H1 (cell line): ENCODE data around the gene LRP1. TPM values are rescaled to one million over a fixed set of nuclear protein-coding genes. Genes with fewer than 3 reads are reported as not detected.

Source experiments
- CTCF ChIA-PET: fragments of 300-600 bp; sonication (Branson Sonifier 250); formaldehyde crosslinking; loops from one replicate; lab custom pipeline; 2021; ENCODE audit not compliant: partially characterized antibody; lab: Charles Lee
- POLR2A ChIA-PET: fragments of 300-600 bp; sonication (Branson Sonifier 250); formaldehyde crosslinking; loops from one replicate; lab custom pipeline; 2021; ENCODE audit warnings: inconsistent platforms; ENCODE audit not compliant: partially characterized antibody; lab: Charles Lee
- DNase-seq, 2 experiments: peaks; one replicate each; pipeline versions ENCODE4 v3.0.0 to v3.0.0-alpha.2; 2010 to 2022; ENCODE audit warnings: low spot score in 2 of 2, low read depth in 1 of 2, mixed read lengths in 1 of 2
- FAIRE-seq: peaks from 2 replicates; lab custom pipeline; 2011; peaks lifted over from hg19 to GRCh38; lab: Jason Lieb, UNC
- H2AFZ ChIP-seq: 2 replicates; pipeline ENCODE4 v1.8.1; 2012; ENCODE audit warnings: low read length, inconsistent platforms
- H2AK5ac ChIP-seq: 2 replicates; pipeline ENCODE4 v1.6.1; 2013; ENCODE audit warnings: low read depth, low read length
- H2BK120ac ChIP-seq: replicated peaks from 2 replicates; pipeline ENCODE3; 2013; ENCODE audit warnings: low read depth, low read length, inconsistent platforms
- H2BK12ac ChIP-seq: 2 replicates; pipeline ENCODE4 v1.6.1; 2013; ENCODE audit warnings: low read depth, low read length
- H2BK15ac ChIP-seq: 2 replicates; pipeline ENCODE4 v1.6.1; 2013; ENCODE audit warnings: low read length
- H2BK20ac ChIP-seq: 2 replicates; pipeline ENCODE4 v1.6.1; 2013; ENCODE audit warnings: low read length
- H2BK5ac ChIP-seq: 2 replicates; pipeline ENCODE4 v1.6.1; 2013; ENCODE audit warnings: low read depth, low read length
- H3K14ac ChIP-seq: 2 replicates; pipeline ENCODE4 v1.6.1; 2013; ENCODE audit warnings: inconsistent platforms; ENCODE audit not compliant: insufficient read length
- H3K18ac ChIP-seq: 2 replicates; pipeline ENCODE4 v1.6.1; 2013; ENCODE audit warnings: low read length; ENCODE audit errors: extremely low read depth
- H3K23ac ChIP-seq: 2 replicates; pipeline ENCODE4 v1.6.1; 2013; ENCODE audit warnings: inconsistent platforms; ENCODE audit not compliant: insufficient read length
- H3K23me2 ChIP-seq: 2 replicates; pipeline ENCODE4 v1.6.1; 2013; ENCODE audit warnings: low read depth, low read length
- H3K27ac ChIP-seq: 2 replicates; pipeline ENCODE4 v1.6.1; 2011; ENCODE audit warnings: low read depth, low read length, inconsistent platforms
- H3K27me3 ChIP-seq, 4 experiments: replicated peaks in 1 of 4; 1 replicate in 1 of 4; 2 replicates in 3 of 4; pipeline versions ENCODE4 v1.6.1 to v1.8.1; 2011 to 2013; ENCODE audit warnings: low read length in 3 of 4, mild to moderate bottlenecking in 3 of 4, inconsistent platforms in 2 of 4, mixed read lengths in 2 of 4, moderate library complexity in 1 of 4; ENCODE audit not compliant: control insufficient read depth in 3 of 4, insufficient read depth in 3 of 4; ENCODE audit errors: extremely low read depth in 1 of 4
- H3K36me3 ChIP-seq, 4 experiments: 2 replicates each; pipeline versions ENCODE4 v1.6.1 to v1.8.1; 2011 to 2013; ENCODE audit warnings: mild to moderate bottlenecking in 4 of 4, low read length in 3 of 4, moderate library complexity in 2 of 4, control low read depth in 1 of 4, inconsistent platforms in 1 of 4; ENCODE audit not compliant: insufficient read depth in 4 of 4, control insufficient read depth in 2 of 4
- H3K4ac ChIP-seq: replicated peaks from 2 replicates; pipeline ENCODE3; 2013; ENCODE audit warnings: low read length, low read depth, mixed read lengths, inconsistent platforms; ENCODE audit not compliant: insufficient read length
- H3K4me1 ChIP-seq, 4 experiments: replicated peaks in 1 of 4; 1 replicate in 1 of 4; 2 replicates in 3 of 4; pipeline versions ENCODE4 v1.6.1 to v1.8.1; 2011 to 2013; ENCODE audit warnings: low read length in 3 of 4, inconsistent platforms in 2 of 4, mixed read lengths in 1 of 4; ENCODE audit not compliant: insufficient read depth in 4 of 4, control insufficient read depth in 3 of 4
- H3K4me2 ChIP-seq, 2 experiments: 2 replicates each; pipeline versions ENCODE4 v1.6.1 to v1.8.1; 2011 to 2013; ENCODE audit warnings: low read depth in 2 of 2, low read length in 2 of 2, control low read depth in 1 of 2, inconsistent platforms in 1 of 2, mild to moderate bottlenecking in 1 of 2; ENCODE audit not compliant: insufficient read depth in 1 of 2
- H3K4me3 ChIP-seq, 4 experiments: fragments of 200-600, 300-600 bp in 1 of 4; sonication (generic), shearing (Covaris generic), sonication (Bioruptor Twin) in 1 of 4; 2 replicates each; pipeline versions ENCODE4 v1.5.1 to v1.8.1; 2011 to 2016; ENCODE audit warnings: low read length in 4 of 4, low read depth in 3 of 4, control low read depth in 2 of 4, inconsistent platforms in 2 of 4, mild to moderate bottlenecking in 2 of 4, mixed read lengths in 1 of 4, moderate library complexity in 1 of 4; ENCODE audit not compliant: insufficient read depth in 2 of 4; ENCODE audit errors: extremely low read depth in 1 of 4
- H3K56ac ChIP-seq: replicated peaks from 2 replicates; pipeline ENCODE3; 2013; ENCODE audit warnings: low read depth, mild to moderate bottlenecking, mixed read lengths, low read length, inconsistent platforms; ENCODE audit not compliant: insufficient read length
- H3K79me1 ChIP-seq: 2 replicates; pipeline ENCODE4 v1.6.1; 2013; ENCODE audit warnings: low read depth, low read length, control low read depth
- H3K79me2 ChIP-seq, 2 experiments: 2 replicates each; pipeline versions ENCODE4 v1.6.1 to v1.8.1; 2012 to 2013; ENCODE audit warnings: low read length in 2 of 2, mild to moderate bottlenecking in 2 of 2, inconsistent platforms in 1 of 2; ENCODE audit not compliant: insufficient read depth in 2 of 2, control insufficient read depth in 1 of 2
- H3K9ac ChIP-seq, 4 experiments: replicated peaks in 1 of 4; 1 replicate in 1 of 4; 2 replicates in 3 of 4; pipeline versions ENCODE4 v1.6.1 to v1.8.1; 2011 to 2013; ENCODE audit warnings: low read depth in 3 of 4, low read length in 3 of 4, control low read depth in 2 of 4, mild to moderate bottlenecking in 2 of 4, moderate library complexity in 2 of 4, inconsistent platforms in 1 of 4; ENCODE audit errors: extremely low read depth in 1 of 4
- H3K9me3 ChIP-seq, 2 experiments: 2 replicates each; pipeline versions ENCODE4 v1.6.1 to v1.8.1; 2012 to 2013; ENCODE audit warnings: mild to moderate bottlenecking in 2 of 2, moderate library complexity in 2 of 2, control low read depth in 1 of 2, inconsistent platforms in 1 of 2, low read depth in 1 of 2, low read length in 1 of 2, mixed read lengths in 1 of 2; ENCODE audit not compliant: insufficient read depth in 2 of 2
- H4K20me1 ChIP-seq, 2 experiments: replicated peaks in 1 of 2; 2 replicates each; pipeline versions ENCODE3 to v1.8.1; 2011 to 2013; ENCODE audit warnings: inconsistent platforms in 2 of 2, low read length in 2 of 2, mild to moderate bottlenecking in 1 of 2; ENCODE audit not compliant: insufficient read depth in 2 of 2, control insufficient read depth in 1 of 2
- H4K5ac ChIP-seq: 2 replicates; pipeline ENCODE4 v1.6.1; 2013; ENCODE audit warnings: low read length, low read depth, mixed read lengths, inconsistent platforms; ENCODE audit not compliant: insufficient read length
- H4K8ac ChIP-seq: 2 replicates; pipeline ENCODE4 v1.8.0; 2013; ENCODE audit warnings: mild to moderate bottlenecking, moderate library complexity, low read length, inconsistent platforms; ENCODE audit not compliant: insufficient read depth; ENCODE audit errors: extremely low read depth
- H4K91ac ChIP-seq: replicated peaks from 2 replicates; pipeline ENCODE3; 2013; ENCODE audit warnings: low read length, mixed read lengths, inconsistent platforms; ENCODE audit not compliant: insufficient read length
- RNF2 ChIP-seq: fragments of 200-900, 300-1000 bp; sonication (generic); IDR thresholded peaks from 2 replicates; pipeline ENCODE4 v1.7.1; 2016; ENCODE audit warnings: borderline replicate concordance, low read depth, mild to moderate bottlenecking, antibody characterized with exemption, low read length; ENCODE audit not compliant: poor library complexity, severe bottlenecking; ENCODE audit errors: missing control alignments
- SIRT6 ChIP-seq: IDR thresholded peaks from one replicate; pipeline ENCODE4 v1.7.1; 2012; ENCODE audit warnings: low read length, inconsistent platforms
- WGBS, 2 experiments: shearing (Covaris generic) in 1 of 2; methylation state at CpG; one replicate each; pipeline versions ENCODE4 v1.1.6 to v1.1.7; 2013 to 2015; ENCODE audit warnings: low lambda C conversion rate in 2 of 2, mixed read lengths in 2 of 2, inconsistent platforms in 1 of 2, low coverage in 1 of 2, missing lambda C conversion rate in 1 of 2; ENCODE audit not compliant: insufficient replicate concordance in 2 of 2, insufficient coverage in 1 of 2, insufficient read length in 1 of 2; ENCODE audit errors: extremely low coverage in 1 of 2, missing lambda C conversion rate in 1 of 2; 5-methylcytosine and 5-hydroxymethylcytosine counted together
- polyA plus RNA-seq, 7 experiments: library from polyadenylated mRNA; depleted of rRNA in 3 of 7; stranded (reverse) in 5 of 7; unstranded in 2 of 7; fragments of >200 nt in 5 of 7; fragments of 200-250 nt in 2 of 7; gene quantifications; 1 replicate in 5 of 7; 2 replicates in 1 of 7; 4 replicates in 1 of 7; pipeline versions ENCODE4 v1.2.1 to v1.2.3, GENCODE V29; 2011 to 2013; ENCODE audit warnings: missing spikeins in 2 of 7, mixed read lengths in 2 of 7
- total RNA-seq: library from RNA; stranded (reverse); fragmentation: NEBNext Ultra II Directional; extraction: Animal tissue kit (Norgen Biotek cat#: 25700); gene quantifications from 2 replicates; pipeline ENCODE4 v1.2.1, GENCODE V29; 2021

LRP1 gene
- total and polyA plus RNA-seq, 2 of the 8 experiments (the other 6 are each of a cell fraction or from before 2014, with no cell fraction given) = 35.3 to 92.5 TPM

DNA sequence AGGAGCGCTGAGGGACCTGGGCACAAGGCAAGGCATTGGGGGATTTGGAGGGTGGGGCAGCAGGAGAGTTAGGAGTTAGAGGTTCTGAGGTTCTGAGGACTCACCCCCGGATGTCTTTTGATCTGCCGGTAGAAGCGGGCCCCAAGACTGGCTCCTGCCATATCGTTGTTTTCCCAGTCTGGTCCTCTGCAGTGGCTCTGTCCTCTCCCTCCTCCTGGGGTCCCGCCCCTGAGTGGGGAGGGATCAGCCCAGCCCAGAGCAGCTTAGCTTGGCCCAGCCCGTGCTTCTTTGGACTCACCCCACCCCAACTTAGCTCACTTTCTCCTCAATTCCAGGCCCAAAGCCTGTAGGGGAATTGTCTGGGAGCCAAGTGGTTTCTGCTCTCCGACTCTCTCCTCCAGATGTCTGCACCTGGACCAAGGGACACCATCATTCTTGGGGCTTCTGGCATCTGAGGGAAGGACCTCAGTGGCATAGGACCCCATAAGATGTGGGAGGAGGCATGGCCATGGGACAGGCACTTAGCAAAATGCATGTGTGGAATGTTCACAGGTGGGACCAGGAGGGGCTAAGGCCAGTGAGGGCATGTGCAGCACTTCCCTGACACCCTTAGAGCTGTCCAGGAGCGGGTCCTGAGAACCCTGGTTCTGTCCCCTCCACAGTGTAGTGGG, 108.8 kb downstream of the LRP1 start:
- Histone ChIP-seq H3K14ac (no peak overlapping the region), H2BK12ac (peak overlapping the region; percentile 84; the same call in 1 of the 2 replicates), H3K36me3 (peaks cover 20 to 26% (median 24%) of the 10 kb centered on the region in 4 experiments), H3K27ac (no peak overlapping the region), H4K8ac (no peak overlapping the region), H2BK20ac (no peak overlapping the region), H3K4me2 (peak overlapping the region; percentile 89 to 91; a peak in 2 of 4 replicates), H2BK15ac (no peak overlapping the region), H4K5ac (no peak overlapping the region), H3K4me1 (peaks cover 6 to 60% (median 41%) of the 10 kb centered on the region in 4 experiments), H3K9me3 (no peaks in the 10 kb centered on the region), H3K23me2 (peaks cover 26% of the 10 kb centered on the region), H4K20me1 (peaks cover 24 to 38% of the 10 kb centered on the region in 2 experiments), H3K79me1 (no peaks in the 10 kb centered on the region; the same call in 1 of the 2 replicates), H3K18ac (no peak overlapping the region), H2AFZ (no peak overlapping the region), H3K79me2 (no peaks in the 10 kb centered on the region; a peak in 1 of 4 replicates), H3K27me3 (peaks cover 54 to 71% (median 66%) of the 10 kb centered on the region in 4 experiments), H3K4ac (no peak overlapping the region), H2AK5ac (peak overlapping the region; percentile 91; the same call in 1 of the 2 replicates), H3K9ac (no peak overlapping the region), H3K56ac (no peak overlapping the region), H3K23ac (no peak overlapping the region), H4K91ac (no peak overlapping the region), H2BK5ac (no peak overlapping the region; the same call in 1 of the 2 replicates), H3K4me3 (peak overlapping the region in 1 of 4 experiments; percentile 67; a peak in 1 of 8 replicates), H2BK120ac (no peak overlapping the region)
- DNase-seq (no peak), FAIRE-seq (no peak)
- 33% methylated on average over 9 of the region's 9 CpGs; no CpG with 5 or more reads in 1 of the 2 experiments for WGBS, 2 experiments
- POLR2A ChIA-PET = interaction anchor here (0.7 to 23.7 kb wide), 10 partner anchors 4 to 126 kb away, joined by 3 to 852 read pairs (median 13); partner anchors contain the start of genes LRP1, NXPH4, SHMT2 and STAC3
- CTCF ChIA-PET = interaction anchor here (0.6 to 27.9 kb wide), 11 partner anchors 9 to 219 kb away, joined by 3 to 726 read pairs (median 4); partner anchors contain the start of genes GLI1, INHBE, NXPH4 and SHMT2
- TF ChIP-seq RNF2 (peak; percentile 28), SIRT6 (no peak)
